Lower leg skin (tissue), 4 donors: Measurements from ENCODE around the gene GDF7. TPM values are rescaled to one million over a fixed set of nuclear protein-coding genes. Genes with fewer than 3 reads are reported as not detected.

Source experiments
- DNase-seq, 2 donors: peaks; one replicate each; pipeline ENCODE4 v3.0.0-alpha.2; 2019; ENCODE audit warnings: low spot score in 2 of 2
- H3K4me3 ChIP-seq: fragments of 200-600 bp; sonication (generic); 2 replicates; pipeline ENCODE4 v1.5.1; 2017; ENCODE audit warnings: mild to moderate bottlenecking, low read depth; ENCODE audit not compliant: poor library complexity, severe bottlenecking
- CTCF ChIP-seq, 3 donors: fragments of 450-650 bp; IDR thresholded peaks; one replicate each; pipeline ENCODE4 v1.5.1; 2016; ENCODE audit warnings: antibody characterized with exemption in 3 of 3, mild to moderate bottlenecking in 3 of 3, moderate library complexity in 2 of 3
- POLR2A ChIP-seq, 2 donors: fragments of 450-650 bp; IDR thresholded peaks; one replicate each; pipeline ENCODE4 v1.6.1; 2016 to 2017; ENCODE audit warnings: antibody characterized with exemption in 2 of 2, mild to moderate bottlenecking in 1 of 2, moderate library complexity in 1 of 2
- WGBS, 2 donors: methylation state at CpG; one replicate each; pipeline ENCODE4 v1.1.5; 2018; 5-methylcytosine and 5-hydroxymethylcytosine counted together
- intact Hi-C: fragments of 100-400 bp; cut with DNase I; formaldehyde crosslinking; loops from one replicate; pipeline ENCODE4 v1.15.0; 2023; ENCODE audit warnings: low total_unique reads
- total RNA-seq, 4 donors: library from RNA; depleted of rRNA; stranded (reverse); fragments of >200 nt; gene quantifications; one replicate each; pipeline ENCODE4 v1.1.0, GENCODE V29; 2016

The GDF7 gene
- total RNA-seq, 4 donors from 2014 or later: 0.80 to 3.7 (median 2.4) TPM

DNA sequence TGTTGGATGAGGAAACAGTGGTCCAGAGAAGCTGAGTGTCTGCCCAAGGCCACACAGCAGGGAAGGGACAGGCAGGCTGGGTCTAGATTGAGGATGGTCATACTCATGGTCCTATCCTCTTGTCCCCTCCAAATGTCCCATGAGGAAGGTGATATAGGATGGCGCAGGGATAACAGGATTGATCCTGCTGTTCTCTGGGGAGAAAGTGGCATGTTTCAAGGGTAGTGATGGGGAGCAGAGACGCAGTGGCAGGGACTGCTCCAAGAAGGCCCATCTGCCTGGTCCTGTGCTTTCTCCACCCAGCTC, 40.6 kb upstream of the GDF7 start:
- intact Hi-C loops: no loop called here
- peak in 1 of 2 donors; percentile 63 for DNase-seq
- H3K4me3 ChIP-seq: no peak overlapping the region
- no peak for TF ChIP-seq CTCF (IDR thresholded peaks at IDR 0.05)
- TF ChIP-seq POLR2A (IDR thresholded peaks at IDR 0.05): no peak
- WGBS, 2 donors: 96% methylated on average over 2 of the region's 2 CpGs

GRCh38 chr2:20626698-20627513, 40.0 kb upstream of the GDF7 start:
- intact Hi-C loops: no loop called here
- H3K4me3 ChIP-seq: no peak overlapping the region
- DNase-seq: peak in 1 of 2 donors; percentile 83
- 89 to 92% methylated on average over 20 of the region's 20 CpGs for WGBS, 2 donors
- no peak for TF ChIP-seq CTCF (IDR thresholded peaks at IDR 0.05)

GRCh38 chr2:20627712-20628380, 39.1 kb upstream of the GDF7 start:
- no peak for DNase-seq
- H3K4me3 ChIP-seq: no peak overlapping the region
- no peak for TF ChIP-seq CTCF (IDR thresholded peaks at IDR 0.05)
- no peak for TF ChIP-seq POLR2A (IDR thresholded peaks at IDR 0.05)
- 88 to 92% methylated on average over 16 of the region's 16 CpGs for WGBS, 2 donors
- intact Hi-C loops: no loop called here

DNA sequence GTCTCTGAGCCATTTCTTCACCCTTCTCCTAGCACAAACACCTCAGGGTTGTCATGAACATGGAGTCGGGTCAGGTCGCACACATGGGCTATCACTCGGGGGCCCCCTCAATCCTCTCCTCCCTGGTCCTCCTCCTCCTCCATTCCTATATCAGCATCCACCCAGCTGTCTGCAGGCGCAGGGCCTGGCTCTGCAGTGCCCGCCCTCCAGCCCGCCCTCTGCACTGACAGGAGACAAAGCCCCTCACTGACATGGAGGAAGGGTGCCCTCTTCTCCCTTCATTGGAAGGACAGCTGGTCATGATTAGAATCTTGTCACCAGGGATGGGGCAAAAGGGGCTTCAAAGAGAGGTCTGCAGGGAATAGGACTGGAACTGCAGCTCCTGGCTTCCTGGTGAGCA, 37.8 kb upstream of the GDF7 start:
- intact Hi-C loops: no loop called here
- no peak overlapping the region for H3K4me3 ChIP-seq
- TF ChIP-seq CTCF (IDR thresholded peaks at IDR 0.05): no peak
- no peak for TF ChIP-seq POLR2A (IDR thresholded peaks at IDR 0.05)
- no peak for DNase-seq
- WGBS, 2 donors: 90 to 97% methylated on average over 6 of the region's 6 CpGs

GRCh38 chr2:20629581-20630171, 37.3 kb upstream of the GDF7 start:
- intact Hi-C loops: no loop called here
- no peak for DNase-seq
- TF ChIP-seq CTCF (IDR thresholded peaks at IDR 0.05): no peak
- TF ChIP-seq POLR2A (IDR thresholded peaks at IDR 0.05): no peak
- H3K4me3 ChIP-seq: no peak overlapping the region
- WGBS, 2 donors: 80 to 88% methylated on average over 5 to 10 of the region's 12 CpGs
